Measurements from ENCODE around the gene PRR35.
A peak's percentile ranks its signal among the peaks of the same experiment; 100 is the strongest.

Gene PRR35

DNA sequence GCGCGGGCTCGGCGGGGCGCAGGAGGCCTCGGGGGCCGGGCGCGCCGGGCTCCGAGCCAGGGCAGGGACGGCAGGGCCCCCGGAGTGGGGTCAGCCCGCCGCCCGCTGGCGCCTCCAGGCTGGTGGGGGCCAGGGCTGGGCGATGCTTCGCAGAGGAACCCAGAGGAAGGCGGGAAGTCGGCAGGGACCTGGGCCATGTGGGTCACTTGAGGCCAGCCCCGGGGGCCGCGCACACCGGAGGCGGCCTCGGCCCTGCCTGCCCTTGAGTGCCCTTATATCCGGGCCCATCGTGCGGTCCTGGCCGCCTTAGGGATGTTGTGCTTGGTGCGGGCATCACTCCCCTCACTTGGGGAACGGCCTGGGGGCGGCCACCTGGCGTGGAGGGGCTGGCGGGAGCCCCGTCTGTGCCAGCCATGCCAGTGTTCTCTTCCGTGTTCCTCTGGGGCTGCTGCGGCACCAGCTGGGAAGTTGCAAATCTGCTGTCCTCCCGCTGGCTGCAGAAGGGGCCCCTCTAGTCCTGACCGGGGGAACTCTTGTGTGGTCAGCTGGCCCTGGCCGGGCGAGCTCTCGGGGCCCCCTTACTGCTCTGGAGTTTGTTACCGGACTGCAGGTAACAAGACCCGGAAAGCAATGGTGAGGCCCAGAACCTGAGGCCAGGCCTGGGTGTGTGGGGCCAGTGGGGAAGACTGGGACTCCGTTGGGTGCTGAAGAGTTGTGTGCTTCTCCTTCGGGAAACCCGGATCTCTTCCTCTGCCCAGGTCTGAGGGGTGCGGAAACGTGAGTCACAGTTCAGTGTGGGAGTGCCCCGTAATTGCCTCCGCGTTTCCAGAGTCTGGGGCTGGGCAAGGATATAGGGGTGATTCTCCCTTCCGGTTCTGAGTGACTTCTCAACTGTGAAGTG, 31.8 kb upstream of the PRR35 start:
- peak; percentile 82 for DNase-seq

GRCh38 chr16:529012-529575, 31.1 kb upstream of the PRR35 start:
- DNase-seq: no peak

GRCh38 chr16:530111-530817, 29.9 kb upstream of the PRR35 start:
- DNase-seq: no peak

- no peak for DNase-seq
Measured at GRCh38 chr16:531494-532125, 28.6 kb upstream of the PRR35 start.

DNA sequence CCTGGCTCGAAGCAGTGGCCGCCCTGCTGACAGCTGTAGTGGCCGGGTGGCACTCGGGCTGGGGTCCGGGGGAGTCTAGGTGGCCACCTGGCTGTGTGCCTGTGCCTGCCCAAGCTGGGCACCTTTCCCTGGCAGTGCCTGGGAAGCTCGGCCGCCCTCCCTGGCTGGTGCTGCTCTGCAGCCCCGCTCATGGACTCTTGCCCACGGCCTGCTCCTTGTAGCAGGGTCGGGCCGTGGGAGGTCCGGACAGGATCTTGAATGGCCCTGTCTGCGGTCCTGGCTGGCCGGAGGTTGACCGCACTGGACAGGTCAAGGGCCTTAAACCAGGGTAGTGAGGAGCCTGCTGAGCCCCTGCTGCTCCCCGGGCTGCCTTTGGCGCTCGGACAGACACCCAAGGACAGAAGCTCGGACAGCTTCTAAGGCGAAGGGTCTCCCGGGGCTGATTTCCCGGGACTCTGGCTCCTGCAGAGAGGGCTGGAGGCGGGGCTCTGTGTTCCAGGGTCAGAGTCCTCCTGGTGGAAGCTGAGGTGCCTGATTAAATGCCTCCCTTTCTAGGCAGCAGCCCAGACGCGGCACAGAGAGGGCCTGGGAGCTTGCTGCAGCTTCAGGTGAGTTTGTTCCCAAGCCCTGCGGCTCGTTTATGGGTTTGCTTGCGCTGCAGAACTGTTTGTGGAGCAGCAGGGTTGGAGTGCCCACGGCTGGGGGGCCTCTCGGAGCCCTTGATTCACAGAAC, 26.6 kb upstream of the PRR35 start:
- DNase-seq: no peak

DNA sequence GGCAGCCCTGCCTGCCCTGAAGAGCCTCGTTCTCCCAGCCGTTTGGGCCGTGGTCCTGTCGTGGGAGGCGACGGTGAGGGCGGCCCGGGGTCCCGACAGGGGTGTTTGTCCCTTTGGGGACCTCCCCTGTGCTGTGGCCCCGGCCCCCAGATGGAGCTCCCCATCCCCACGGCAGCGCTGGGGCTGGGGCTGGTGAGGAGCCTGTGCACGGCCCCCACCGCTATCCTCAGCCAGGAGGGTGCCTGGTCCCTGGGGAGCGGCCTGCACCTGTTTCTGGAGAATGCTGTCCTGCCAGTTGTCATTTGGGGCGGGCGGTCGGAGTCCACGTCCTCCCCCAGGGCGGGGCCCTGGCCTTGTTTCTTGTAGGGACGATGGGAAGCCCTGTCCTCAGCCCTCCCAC, 26.1 kb upstream of the PRR35 start:
- no peak for DNase-seq

GRCh38 chr16:534856-535445, 25.2 kb upstream of the PRR35 start:
- DNase-seq: no peak

DNA sequence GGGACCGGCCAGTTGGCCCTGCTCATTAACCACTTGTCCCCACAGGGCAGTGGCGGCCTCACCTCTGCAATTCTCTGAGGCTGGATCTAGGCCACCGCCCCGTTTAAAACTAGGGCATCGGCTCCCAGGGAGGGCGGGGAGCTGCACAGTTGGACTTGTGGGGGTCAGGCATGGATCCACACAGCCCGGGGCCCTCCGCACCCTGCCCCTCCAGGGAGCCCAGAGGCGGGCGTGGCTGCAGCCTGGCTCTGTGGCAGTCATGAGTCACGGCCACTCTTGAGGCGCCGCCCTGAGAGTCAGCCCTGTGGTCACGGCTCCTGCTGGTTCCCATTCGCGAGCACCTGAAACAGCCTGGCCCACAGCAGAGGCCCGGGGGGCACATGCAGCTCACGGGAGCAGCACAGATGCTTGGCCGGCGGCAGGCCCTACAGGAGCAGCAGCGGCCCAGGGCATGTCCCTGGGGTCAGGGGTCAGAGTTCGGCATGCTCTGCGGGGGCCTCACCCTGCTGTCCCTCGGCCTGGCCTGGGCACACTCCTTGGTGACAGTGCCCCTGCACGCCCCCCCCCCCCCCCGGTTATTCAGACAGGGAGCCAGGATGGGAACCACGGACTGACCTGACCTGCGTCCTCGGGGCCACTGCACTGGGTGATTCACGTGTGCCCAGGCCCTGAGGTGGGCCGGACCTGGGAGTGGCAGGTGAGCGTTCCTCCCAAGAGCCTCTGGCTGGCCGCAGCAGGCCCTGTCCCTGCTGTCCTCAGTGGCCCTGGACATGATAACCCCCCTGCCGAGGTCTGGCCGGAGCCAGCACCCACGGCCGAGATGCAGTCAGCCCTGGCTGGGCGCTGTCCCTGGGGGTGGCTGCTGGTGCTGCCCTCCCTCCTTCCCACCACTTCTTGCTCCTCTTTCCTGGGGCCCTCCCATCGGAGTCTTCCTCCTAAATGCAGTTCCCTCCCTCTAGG, 24.5 kb upstream of the PRR35 start:
- no peak for DNase-seq

DNA sequence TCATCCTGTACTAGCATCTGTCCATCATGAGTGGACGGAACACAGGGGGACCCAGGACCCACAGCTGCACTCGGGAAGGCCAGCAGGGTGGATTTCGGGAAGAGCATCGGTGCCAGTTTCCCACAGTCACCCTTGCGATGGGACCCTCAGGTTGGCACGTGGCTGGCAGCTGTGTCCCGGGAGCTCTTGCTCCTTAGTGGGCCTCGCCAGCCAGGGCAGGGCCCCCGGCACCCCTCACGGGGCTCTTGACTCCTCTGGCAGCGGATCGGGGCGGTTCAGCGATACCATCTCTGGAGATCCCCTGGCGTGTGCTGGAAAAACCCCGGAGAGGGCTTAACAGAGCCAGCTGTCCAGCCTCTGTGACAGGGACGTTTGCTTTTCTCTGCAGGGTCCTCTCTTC, 23.4 kb upstream of the PRR35 start:
- DNase-seq: no peak

GRCh38 chr16:537415-538335, 22.5 kb upstream of the PRR35 start:
- no peak for DNase-seq

GRCh38 chr16:539901-540530, 20.2 kb upstream of the PRR35 start:
- DNase-seq: no peak

DNA sequence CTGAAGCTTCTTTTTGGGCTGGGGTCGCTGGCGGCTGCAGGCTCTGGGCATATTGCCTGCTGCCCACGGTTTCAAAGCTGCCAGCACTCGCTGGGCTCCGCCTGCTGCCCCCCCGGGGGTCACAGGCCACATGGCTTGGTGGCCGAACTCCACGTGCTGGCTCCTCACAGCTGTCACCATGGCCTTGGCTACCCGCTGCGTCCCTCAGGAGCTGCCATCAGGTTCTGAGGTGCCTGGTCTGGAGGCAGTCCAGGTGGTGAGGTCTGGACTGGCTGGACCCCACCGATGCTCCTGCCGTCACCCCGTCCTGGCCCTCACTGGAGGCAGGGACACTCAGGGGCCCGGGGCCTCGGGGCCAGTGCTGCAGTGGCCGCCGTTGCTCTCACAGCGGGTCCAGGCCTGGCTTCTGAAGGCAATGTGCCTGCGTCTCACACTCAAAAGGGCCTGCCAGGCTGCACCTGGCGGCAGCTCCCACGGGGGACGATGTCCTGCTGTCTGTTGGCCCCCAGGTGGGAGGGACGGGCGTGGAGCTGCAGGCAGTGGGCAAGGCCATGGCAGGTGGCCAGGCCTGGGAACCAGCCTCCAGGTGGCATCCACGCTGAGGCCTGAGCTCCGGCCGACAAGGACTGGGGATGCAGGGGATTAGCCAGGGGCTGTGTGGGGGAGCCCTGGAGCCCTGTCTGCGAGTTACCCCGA, 19.4 kb upstream of the PRR35 start:
- no peak for DNase-seq

- DNase-seq: no peak
Measured at GRCh38 chr16:543301-544164, 16.7 kb upstream of the PRR35 start.

- DNase-seq: no peak
Measured at GRCh38 chr16:544517-544916, 15.7 kb upstream of the PRR35 start.

- peak; percentile 85 for DNase-seq
Measured at GRCh38 chr16:546909-547770, 13.1 kb upstream of the PRR35 start.

- DNase-seq: no peak
Measured at GRCh38 chr16:548586-548985, 11.6 kb upstream of the PRR35 start.
